HFFc6 (cell line): ENCODE measurements around the gene ATXN8OS. TPM values are rescaled to one million over a fixed set of nuclear protein-coding genes. Genes with fewer than 3 reads are reported as not detected.
"Not testable (repeated sequence)": the region's sequence is repeated elsewhere in the genome, so short reads cannot be mapped to it uniquely, and the experiment has no call there.

Experiments used
- DNase-seq: peaks from one replicate; pipeline ENCODE4 v3.0.0-alpha.2; 2018
- H3K27ac Mint-ChIP-seq: 2 replicates; pipeline ENCODE4 v1.8.0; 2020; ENCODE audit warnings: mild to moderate bottlenecking, mixed read lengths
- H3K27me3 Mint-ChIP-seq: 2 replicates; pipeline ENCODE4 v1.8.0; 2021; ENCODE audit warnings: mild to moderate bottlenecking, moderate library complexity, mixed read lengths; ENCODE audit not compliant: insufficient read depth
- H3K36me3 Mint-ChIP-seq: 2 replicates; pipeline ENCODE4 v1.8.0; 2021; ENCODE audit warnings: low read depth, mixed read lengths
- H3K4me1 Mint-ChIP-seq: 2 replicates; pipeline ENCODE4 v1.8.0; 2020; ENCODE audit warnings: low read depth, mixed read lengths
- H3K4me3 Mint-ChIP-seq: 2 replicates; pipeline ENCODE4 v1.8.0; 2020; ENCODE audit warnings: mild to moderate bottlenecking, moderate library complexity, mixed read lengths
- H3K9me3 Mint-ChIP-seq: 2 replicates; pipeline ENCODE4 v1.8.0; 2020; ENCODE audit warnings: mild to moderate bottlenecking, mixed read lengths
- total RNA-seq, 6 experiments: library from RNA; stranded (reverse); fragmentation: NEBNext Ultra II Directional; extraction: Animal tissue kit (Norgen Biotek cat#: 25700); gene quantifications; 2 replicates in 1 of 6; 3 replicates in 5 of 6; pipeline ENCODE4 v1.2.3, GENCODE V29; 2021
- TF ChIP-seq, protein P1 (sequence below): fragments of 200-600 bp; sonication (generic); IDR thresholded peaks from 2 replicates; pipeline ENCODE4 v1.5.0; 2021; ENCODE audit warnings: antibody characterized with exemption, mild to moderate bottlenecking

The ATXN8OS gene
- total RNA-seq, 6 experiments from 2014 or later: not detected

- H3K4me1 Mint-ChIP-seq: no peaks in the 10 kb centered on the region
- no peak overlapping the region for H3K27ac Mint-ChIP-seq
- TF ChIP-seq, protein P1, sequence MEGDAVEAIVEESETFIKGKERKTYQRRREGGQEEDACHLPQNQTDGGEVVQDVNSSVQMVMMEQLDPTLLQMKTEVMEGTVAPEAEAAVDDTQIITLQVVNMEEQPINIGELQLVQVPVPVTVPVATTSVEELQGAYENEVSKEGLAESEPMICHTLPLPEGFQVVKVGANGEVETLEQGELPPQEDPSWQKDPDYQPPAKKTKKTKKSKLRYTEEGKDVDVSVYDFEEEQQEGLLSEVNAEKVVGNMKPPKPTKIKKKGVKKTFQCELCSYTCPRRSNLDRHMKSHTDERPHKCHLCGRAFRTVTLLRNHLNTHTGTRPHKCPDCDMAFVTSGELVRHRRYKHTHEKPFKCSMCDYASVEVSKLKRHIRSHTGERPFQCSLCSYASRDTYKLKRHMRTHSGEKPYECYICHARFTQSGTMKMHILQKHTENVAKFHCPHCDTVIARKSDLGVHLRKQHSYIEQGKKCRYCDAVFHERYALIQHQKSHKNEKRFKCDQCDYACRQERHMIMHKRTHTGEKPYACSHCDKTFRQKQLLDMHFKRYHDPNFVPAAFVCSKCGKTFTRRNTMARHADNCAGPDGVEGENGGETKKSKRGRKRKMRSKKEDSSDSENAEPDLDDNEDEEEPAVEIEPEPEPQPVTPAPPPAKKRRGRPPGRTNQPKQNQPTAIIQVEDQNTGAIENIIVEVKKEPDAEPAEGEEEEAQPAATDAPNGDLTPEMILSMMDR: no peak
- H3K27me3 Mint-ChIP-seq: no peaks in the 10 kb centered on the region
- peaks cover 19% of the 10 kb centered on the region for H3K9me3 Mint-ChIP-seq
- H3K36me3 Mint-ChIP-seq: no peaks in the 10 kb centered on the region
- H3K4me3 Mint-ChIP-seq: no peak overlapping the region
- DNase-seq: no peak
These were observed 18.1 kb downstream of the ATXN8OS start for GRCh38 chr13:70125693-70126092.

DNA sequence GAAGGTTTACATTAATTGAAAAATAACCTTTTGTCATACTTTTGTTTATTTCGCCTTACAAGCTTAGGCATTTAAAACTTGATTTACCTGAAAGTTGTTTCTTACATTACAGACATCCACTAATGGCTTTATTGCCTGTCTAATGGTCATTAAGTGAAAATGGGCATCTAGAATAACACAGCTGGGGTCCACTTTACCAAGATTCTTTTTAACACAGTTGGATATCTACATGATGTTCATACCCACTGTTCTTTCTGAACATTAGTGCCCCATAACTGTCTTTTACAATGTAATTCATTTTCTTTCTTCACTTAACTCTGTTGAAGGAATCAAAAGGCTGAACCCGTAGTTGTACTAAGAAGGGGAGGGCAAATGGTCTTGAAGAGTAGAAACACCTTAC lies 20.5 kb downstream of the ATXN8OS start:
- H3K9me3 Mint-ChIP-seq: peaks cover 25% of the 10 kb centered on the region
- no peaks in the 10 kb centered on the region for H3K27me3 Mint-ChIP-seq
- H3K36me3 Mint-ChIP-seq: no peaks in the 10 kb centered on the region

GRCh38 chr13:70142658-70143057 lies 35.0 kb downstream of the ATXN8OS start:
- not testable (repeated sequence) for H3K27me3 Mint-ChIP-seq, DNase-seq, H3K4me1 Mint-ChIP-seq, H3K27ac Mint-ChIP-seq, H3K36me3 Mint-ChIP-seq, H3K4me3 Mint-ChIP-seq
- peaks cover 21% of the 10 kb centered on the region for H3K9me3 Mint-ChIP-seq

More for the DNA sequence above, 20.5 kb downstream of the ATXN8OS start:
- TF ChIP-seq, protein P1: no peak
- H3K4me3 Mint-ChIP-seq: no peak overlapping the region
- no peak overlapping the region for H3K27ac Mint-ChIP-seq
- DNase-seq: no peak
- no peaks in the 10 kb centered on the region for H3K4me1 Mint-ChIP-seq

GRCh38 chr13:70162141-70162540 lies 54.5 kb downstream of the ATXN8OS start:
- TF ChIP-seq, protein P1: no peak
- DNase-seq: no peak
- no peaks in the 10 kb centered on the region for H3K27me3 Mint-ChIP-seq
- H3K27ac Mint-ChIP-seq: no peak overlapping the region
- H3K36me3 Mint-ChIP-seq: no peaks in the 10 kb centered on the region
- no peaks in the 10 kb centered on the region for H3K4me1 Mint-ChIP-seq
- H3K9me3 Mint-ChIP-seq: peaks cover 15% of the 10 kb centered on the region
- no peak overlapping the region for H3K4me3 Mint-ChIP-seq

DNA sequence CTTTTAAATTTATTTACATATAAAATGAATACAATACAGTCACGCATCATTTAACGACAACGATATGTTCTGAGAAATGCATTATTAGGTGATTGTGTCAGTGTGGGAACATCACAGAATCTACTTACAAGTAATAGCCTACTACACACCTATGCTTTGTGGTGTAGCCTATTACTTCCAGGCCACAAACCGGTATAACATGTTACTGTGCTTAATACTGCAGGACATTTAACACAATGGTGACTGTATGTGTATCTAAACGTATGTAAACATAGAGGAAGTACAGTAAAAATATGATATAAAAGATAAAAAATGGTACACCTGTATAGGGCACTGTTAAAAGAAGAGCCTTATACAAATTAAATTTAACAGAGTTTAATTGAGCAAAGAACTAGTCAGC lies 63.1 kb downstream of the ATXN8OS start:
- no peaks in the 10 kb centered on the region for H3K4me1 Mint-ChIP-seq
- no peak overlapping the region for H3K4me3 Mint-ChIP-seq
- H3K27me3 Mint-ChIP-seq: no peaks in the 10 kb centered on the region
- peaks cover 33% of the 10 kb centered on the region for H3K9me3 Mint-ChIP-seq
- no peaks in the 10 kb centered on the region for H3K36me3 Mint-ChIP-seq
- TF ChIP-seq, protein P1: no peak
- DNase-seq: no peak
- H3K27ac Mint-ChIP-seq: no peak overlapping the region

GRCh38 chr13:70171151-70171550 lies 63.5 kb downstream of the ATXN8OS start:
- Mint-ChIP-seq H3K9me3 (peaks cover 33% of the 10 kb centered on the region), H3K27me3 (no peaks in the 10 kb centered on the region), H3K36me3 (no peaks in the 10 kb centered on the region), H3K4me3 (no peak overlapping the region), H3K27ac (no peak overlapping the region), H3K4me1 (no peaks in the 10 kb centered on the region)
- no peak for DNase-seq
- TF ChIP-seq, protein P1: no peak
